Smooth muscle cell (in vitro differentiated cells): ENCODE measurements around the gene C9orf72. TPM values are rescaled to one million over a fixed set of nuclear protein-coding genes. Genes with fewer than 3 reads are reported as not detected.

ENCODE experiments used
- DNase-seq: peaks from one replicate; lab custom pipeline; 2025; ENCODE audit not compliant: unreplicated experiment; lab: John Stamatoyannopoulos, UW
- H2AFZ ChIP-seq: fragments of 200-600 bp; sonication (generic); 2 replicates; pipeline ENCODE4 v1.6.0; 2016; ENCODE audit warnings: antibody characterized with exemption, low read depth, mild to moderate bottlenecking
- H3F3A ChIP-seq: fragments of 200-600 bp; sonication (generic); 2 replicates; pipeline ENCODE4 v1.6.0; 2017; ENCODE audit warnings: antibody characterized with exemption, low read depth
- H3K27ac ChIP-seq: fragments of 200-600 bp; sonication (generic); 2 replicates; pipeline ENCODE4 v1.5.1; 2016; ENCODE audit warnings: low read depth, mild to moderate bottlenecking
- H3K27me3 ChIP-seq: fragments of 200-600 bp; sonication (generic); 2 replicates; pipeline ENCODE4 v1.6.1; 2016; ENCODE audit warnings: low read depth, mild to moderate bottlenecking
- H3K36me3 ChIP-seq: fragments of 200-600 bp; sonication (generic); 2 replicates; pipeline ENCODE4 v1.5.1; 2016; ENCODE audit warnings: low read depth
- H3K4me1 ChIP-seq: fragments of 200-600 bp; sonication (generic); 2 replicates; pipeline ENCODE4 v1.5.1; 2016; ENCODE audit warnings: low read depth
- H3K4me2 ChIP-seq: fragments of 200-600 bp; sonication (generic); 2 replicates; pipeline ENCODE4 v1.6.0; 2016; ENCODE audit warnings: mild to moderate bottlenecking
- H3K4me3 ChIP-seq: fragments of 200-600 bp; sonication (generic); 2 replicates; pipeline ENCODE4 v1.5.1; 2016; ENCODE audit warnings: mild to moderate bottlenecking
- H3K79me2 ChIP-seq: fragments of 200-600 bp; sonication (generic); 2 replicates; pipeline ENCODE4 v1.6.0; 2016; ENCODE audit warnings: low read depth, mild to moderate bottlenecking
- H3K9ac ChIP-seq: fragments of 200-600 bp; sonication (generic); 2 replicates; pipeline ENCODE4 v1.6.0; 2016; ENCODE audit warnings: low read depth
- H3K9me3 ChIP-seq: fragments of 200-600 bp; sonication (generic); replicated peaks from 2 replicates; pipeline ENCODE4 v1.5.1; 2016; ENCODE audit warnings: low read depth
- H4K20me1 ChIP-seq: fragments of 200-600 bp; sonication (generic); 2 replicates; pipeline ENCODE4 v1.6.0; 2016; ENCODE audit warnings: low read depth
- CTCF ChIP-seq: fragments of 200-600 bp; sonication (generic); IDR thresholded peaks from 2 replicates; pipeline ENCODE4 v1.5.1; 2017; ENCODE audit warnings: borderline replicate concordance, mild to moderate bottlenecking, antibody characterized with exemption; ENCODE audit not compliant: insufficient read depth, poor library complexity, severe bottlenecking
- WGBS: methylation state at CpG from one replicate; pipeline ENCODE4 v1.1.7; 2016; ENCODE audit warnings: low lambda C conversion rate; 5-methylcytosine and 5-hydroxymethylcytosine counted together
- polyA plus RNA-seq: library from polyadenylated mRNA; unstranded; fragments of >200 nt; fragmentation: Nextera tagmentation; extraction: Ambion mirVana; gene quantifications from 2 replicates; pipeline ENCODE4 v1.2.1, GENCODE V29; 2016
- total RNA-seq: library from RNA; depleted of rRNA; stranded (reverse); fragments of >200 nt; gene quantifications from 2 replicates; pipeline ENCODE4 v1.2.3, GENCODE V29; 2014

C9orf72 gene
- total and polyA plus RNA-seq, 2 experiments from 2014 or later = 8.2 to 12.5 TPM

GRCh38 chr9:27599870-27600238, 26.6 kb upstream of the C9orf72 start:
- Histone ChIP-seq H3F3A (no peaks in the 10 kb centered on the region), H3K4me2 (no peak overlapping the region), H3K27ac (peak overlapping the region; percentile 40), H3K27me3 (no peaks in the 10 kb centered on the region), H3K79me2 (no peaks in the 10 kb centered on the region), H3K9me3 (no peaks in the 10 kb centered on the region), H3K4me1 (peaks cover 8% of the 10 kb centered on the region), H3K36me3 (no peaks in the 10 kb centered on the region), H3K9ac (no peak overlapping the region), H3K4me3 (no peak overlapping the region), H2AFZ (peak overlapping the region; percentile 21), H4K20me1 (no peaks in the 10 kb centered on the region)
- DNase-seq = no peak
- no peak for TF ChIP-seq CTCF
- WGBS = 89% methylated on average over 2 of the region's 2 CpGs

- no peak for TF ChIP-seq CTCF
- WGBS = 85% methylated on average over 6 of the region's 6 CpGs
- no peak overlapping the region for H3K9ac ChIP-seq
- no peaks in the 10 kb centered on the region for H3F3A ChIP-seq
- H3K36me3 ChIP-seq = no peaks in the 10 kb centered on the region
- H3K9me3 ChIP-seq = no peaks in the 10 kb centered on the region
- no peaks in the 10 kb centered on the region for H3K79me2 ChIP-seq
- H4K20me1 ChIP-seq = no peaks in the 10 kb centered on the region
- H3K27ac ChIP-seq = no peak overlapping the region
- no peak overlapping the region for H3K4me3 ChIP-seq
- no peaks in the 10 kb centered on the region for H3K27me3 ChIP-seq
- peaks cover 8% of the 10 kb centered on the region for H3K4me1 ChIP-seq
- H2AFZ ChIP-seq = no peak overlapping the region
- DNase-seq = no peak
- H3K4me2 ChIP-seq = peak overlapping the region; percentile 4
Observed at GRCh38 chr9:27599102-27599869, 26.0 kb upstream of the C9orf72 start.

- H3F3A ChIP-seq = no peaks in the 10 kb centered on the region
- DNase-seq = no peak
- no peaks in the 10 kb centered on the region for H3K27me3 ChIP-seq
- H2AFZ ChIP-seq = no peak overlapping the region
- H3K4me1 ChIP-seq = peaks cover 3% of the 10 kb centered on the region
- H3K27ac ChIP-seq = no peak overlapping the region
- H3K9ac ChIP-seq = no peak overlapping the region
- H3K4me2 ChIP-seq = no peak overlapping the region
- WGBS = 95% methylated on average over 13 of the region's 13 CpGs
- no peaks in the 10 kb centered on the region for H3K79me2 ChIP-seq
- H3K9me3 ChIP-seq = no peaks in the 10 kb centered on the region
- H3K36me3 ChIP-seq = no peaks in the 10 kb centered on the region
- no peak overlapping the region for H3K4me3 ChIP-seq
- TF ChIP-seq CTCF = no peak
- no peaks in the 10 kb centered on the region for H4K20me1 ChIP-seq
Observed at GRCh38 chr9:27595733-27596132, 22.5 kb upstream of the C9orf72 start.

- WGBS = 91% methylated on average over 3 of the region's 3 CpGs
- no peak overlapping the region for H3K4me3 ChIP-seq
- no peak overlapping the region for H3K9ac ChIP-seq
- no peak for DNase-seq
- no peaks in the 10 kb centered on the region for H3K4me1 ChIP-seq
- no peaks in the 10 kb centered on the region for H3F3A ChIP-seq
- no peak overlapping the region for H3K4me2 ChIP-seq
- no peak for TF ChIP-seq CTCF
- no peaks in the 10 kb centered on the region for H3K79me2 ChIP-seq
- no peaks in the 10 kb centered on the region for H3K36me3 ChIP-seq
- H3K27me3 ChIP-seq = no peaks in the 10 kb centered on the region
- H4K20me1 ChIP-seq = no peaks in the 10 kb centered on the region
- no peaks in the 10 kb centered on the region for H3K9me3 ChIP-seq
- H2AFZ ChIP-seq = no peak overlapping the region
- no peak overlapping the region for H3K27ac ChIP-seq
Observed at GRCh38 chr9:27591672-27592071, 18.4 kb upstream of the C9orf72 start.
